ENCODE measurements around the gene HNRNPC.
A peak's percentile ranks its signal among the peaks of the same experiment; 100 is the strongest.
"Not testable (repeated sequence)": the region's sequence is repeated elsewhere in the genome, so short reads cannot be mapped to it uniquely, and the experiment has no call there.

HNRNPC gene

DNA sequence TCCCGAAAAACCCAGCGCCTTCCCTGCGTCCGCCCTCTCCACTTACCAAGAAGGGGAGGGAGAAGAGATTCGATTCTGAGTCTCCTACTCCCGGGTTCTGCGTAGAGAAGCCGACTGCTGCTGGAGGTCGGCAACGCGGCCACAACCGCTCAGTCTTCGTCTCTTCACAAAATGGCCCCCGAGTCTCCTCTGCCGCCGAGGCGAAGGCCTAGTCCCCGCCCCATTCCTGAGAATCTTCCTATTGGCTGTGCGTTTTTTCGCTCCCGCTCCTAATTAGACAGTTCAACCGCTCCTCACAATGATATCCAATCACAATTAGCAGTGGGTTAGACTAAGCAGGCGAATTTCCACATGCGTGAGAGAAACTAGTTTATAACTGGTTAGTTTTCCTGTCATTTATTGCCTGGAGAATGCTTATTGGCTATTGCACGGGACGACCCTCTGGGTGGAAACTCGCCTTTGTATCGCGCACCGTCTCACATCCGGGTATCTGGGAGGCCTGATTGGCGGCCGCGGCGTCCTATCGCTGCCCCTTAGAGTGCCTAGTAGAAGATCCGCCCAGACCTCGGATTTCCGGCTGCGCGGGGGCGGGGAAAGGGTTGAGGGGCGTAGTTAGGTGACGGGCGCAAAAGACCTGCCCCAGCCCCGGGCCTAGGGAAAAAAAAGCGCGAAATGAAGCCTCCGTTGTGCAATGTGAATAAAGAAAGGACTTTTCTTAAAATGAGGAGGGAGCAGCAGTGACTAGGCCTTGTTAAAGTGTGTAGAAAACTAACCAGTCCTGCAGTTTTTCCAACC lies at the start of gene HNRNPC:
Gene HNRNPC (minus strand): TSS at position 191 of the 795 bp plus-strand sequence. CDS start 35,249 bp downstream, outside the sequence.
- peak; percentile 100 for DNase-seq

DNA sequence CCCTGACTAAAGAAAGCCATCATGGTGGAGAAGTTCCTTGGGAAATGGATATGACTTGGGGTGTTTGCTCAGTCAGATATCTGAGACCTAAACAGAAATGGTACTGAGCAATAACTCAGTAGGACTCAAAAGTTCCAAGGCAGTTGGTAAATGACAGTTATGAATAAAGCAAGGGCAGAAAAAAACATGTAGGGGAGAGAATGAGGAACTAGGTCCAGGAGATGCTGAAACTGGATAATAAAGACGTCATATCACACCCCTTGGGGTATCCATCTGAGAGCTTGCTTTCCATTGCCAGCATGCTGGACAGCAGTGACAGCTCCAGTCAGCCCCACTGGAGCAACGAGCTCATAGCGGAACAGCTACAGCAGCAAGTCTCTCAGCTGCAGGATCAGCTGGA lies 48.2 kb upstream of the HNRNPC start:
- no peak for DNase-seq

DNA sequence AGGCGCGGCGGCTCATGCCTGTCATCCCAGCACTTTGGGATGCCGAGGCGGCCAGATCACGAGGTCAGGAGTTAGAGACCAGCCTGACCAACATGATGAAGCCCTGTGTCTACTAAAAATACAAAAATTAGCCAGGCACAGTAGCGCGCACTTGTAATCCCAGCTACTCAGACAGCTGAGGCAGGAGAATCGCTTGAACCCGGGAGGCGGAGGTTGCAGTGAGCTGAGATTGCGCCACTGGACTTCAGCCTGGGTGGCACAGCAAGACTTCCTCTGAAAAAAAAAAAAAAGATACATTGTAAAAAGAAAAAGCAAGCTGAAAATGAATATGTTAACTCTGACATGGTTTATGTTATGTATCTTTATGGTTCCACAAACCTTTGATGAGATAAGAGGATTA lies 44.3 kb upstream of the HNRNPC start:
- DNase-seq, result no peak

DNA sequence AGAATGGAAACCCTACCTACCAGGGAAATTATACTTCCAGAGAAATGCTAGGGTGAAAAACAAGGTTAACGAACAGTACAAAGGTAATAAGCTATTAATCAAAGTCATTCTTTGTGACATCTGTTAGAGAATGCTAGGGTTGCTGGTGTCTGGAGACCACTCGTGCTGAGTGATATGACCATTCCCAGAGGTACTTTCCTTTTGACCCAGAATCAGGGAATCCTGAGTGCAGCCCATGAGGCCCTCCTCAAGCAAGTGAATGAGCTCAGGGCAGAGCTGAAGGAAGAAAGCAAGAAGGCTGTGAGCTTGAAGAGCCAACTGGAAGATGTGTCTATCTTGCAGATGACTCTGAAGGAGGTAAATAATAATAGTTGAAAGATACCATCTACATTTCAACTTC lies 42.4 kb upstream of the HNRNPC start:
- no peak for DNase-seq

DNA sequence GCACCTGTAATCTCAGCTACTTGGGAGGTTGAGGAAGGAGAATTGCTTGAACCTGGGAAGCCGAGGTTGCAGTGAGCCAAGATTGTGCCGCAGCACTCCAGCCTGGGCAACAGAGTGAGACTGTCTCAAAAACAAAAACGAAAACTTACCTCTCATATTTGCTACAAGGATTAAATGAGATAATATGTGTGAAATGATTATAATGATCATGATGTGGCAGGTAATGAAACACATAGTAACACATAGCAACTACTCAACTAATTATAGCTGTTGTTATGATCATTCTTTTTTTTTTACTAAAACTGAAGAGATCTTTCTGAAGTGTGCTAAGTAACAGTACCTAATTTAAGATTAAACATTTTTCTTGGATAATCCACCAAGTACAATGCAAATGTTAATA lies 40.7 kb upstream of the HNRNPC start:
- no peak for DNase-seq

GRCh38 chr14:21309238-21309636 lies 40.0 kb upstream of the HNRNPC start:
- no peak for DNase-seq

- peak; percentile 65 for DNase-seq
Observed at GRCh38 chr14:21308479-21309237, 39.4 kb upstream of the HNRNPC start.

GRCh38 chr14:21308132-21308478 lies 38.9 kb upstream of the HNRNPC start:
- no peak for DNase-seq

DNA sequence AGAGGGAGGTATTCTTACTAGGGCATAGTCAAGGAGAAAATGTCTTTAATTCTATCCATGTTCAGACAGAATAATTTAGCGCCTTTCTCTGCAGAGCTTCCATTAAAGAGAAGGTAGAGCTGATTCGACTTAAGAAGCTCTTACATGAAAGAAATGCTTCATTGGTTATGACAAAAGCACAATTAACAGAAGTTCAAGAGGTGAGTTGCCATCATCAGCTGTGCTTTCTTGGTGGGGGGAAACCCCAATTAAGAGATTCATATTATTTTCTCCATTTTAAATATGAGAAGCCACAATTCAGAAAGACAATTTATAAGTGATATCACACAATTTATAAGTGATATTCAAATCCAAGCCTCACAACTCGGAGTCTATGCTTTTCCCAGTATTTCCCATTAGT lies 38.4 kb upstream of the HNRNPC start:
- no peak for DNase-seq

DNA sequence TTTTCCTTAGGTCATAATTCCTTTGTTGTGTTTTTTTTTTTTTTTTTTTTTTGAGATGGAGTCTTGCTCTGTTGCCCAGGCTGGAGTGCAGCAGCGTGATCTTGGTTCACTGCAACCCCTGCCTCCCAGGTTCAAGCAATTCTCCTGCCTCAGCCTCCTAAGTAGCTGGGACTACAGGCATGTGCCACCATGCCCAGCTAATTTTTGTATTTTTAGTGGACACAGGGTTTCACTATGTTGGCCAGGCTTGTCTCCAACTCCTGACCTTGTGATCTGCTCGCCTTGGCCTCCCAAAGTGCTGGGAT lies 33.5 kb upstream of the HNRNPC start:
- not testable (repeated sequence) for DNase-seq

DNA sequence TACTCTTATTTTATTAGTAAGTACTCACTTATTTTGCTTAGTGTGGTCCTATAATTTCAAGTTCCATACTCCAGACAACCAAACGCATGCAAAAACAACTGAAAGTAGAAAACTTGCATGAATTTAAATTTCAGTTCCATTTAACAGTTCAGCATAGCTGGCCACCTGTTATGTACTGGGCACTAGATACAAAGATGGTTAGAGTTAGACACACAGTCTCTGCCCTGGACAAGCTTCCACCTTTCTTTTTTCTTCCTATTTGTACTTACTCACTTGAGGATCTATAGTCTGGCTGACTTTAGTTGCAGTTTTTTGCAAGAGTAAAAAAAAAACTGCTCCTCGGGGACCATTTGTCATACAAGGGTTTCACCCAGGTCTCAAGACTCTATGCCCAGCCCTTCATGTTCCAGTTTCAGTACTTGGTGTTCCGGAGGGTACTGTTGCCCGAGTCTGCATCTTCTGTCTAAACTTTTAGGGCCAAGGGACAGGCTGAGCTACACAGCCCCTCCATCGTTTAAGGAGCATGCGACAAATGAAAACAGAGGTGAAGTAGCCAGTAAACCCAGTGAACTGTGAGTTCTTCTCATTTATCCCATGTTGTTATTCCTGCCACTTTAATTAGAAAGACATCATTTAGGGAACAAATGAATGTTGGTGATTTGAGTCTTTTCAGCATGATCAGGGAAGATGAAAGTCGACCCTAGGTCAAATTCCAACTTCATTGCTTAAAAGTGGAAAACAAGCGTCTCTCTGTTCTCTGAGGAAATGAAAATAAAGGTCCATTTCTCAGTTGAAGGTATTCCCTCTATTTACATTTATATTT lies 33.0 kb upstream of the HNRNPC start:
- DNase-seq, result no peak

- DNase-seq, result peak; percentile 8
Observed at GRCh38 chr14:21300892-21301291, 31.6 kb upstream of the HNRNPC start.

- DNase-seq, result no peak
Observed at GRCh38 chr14:21299562-21300130, 30.4 kb upstream of the HNRNPC start.

DNA sequence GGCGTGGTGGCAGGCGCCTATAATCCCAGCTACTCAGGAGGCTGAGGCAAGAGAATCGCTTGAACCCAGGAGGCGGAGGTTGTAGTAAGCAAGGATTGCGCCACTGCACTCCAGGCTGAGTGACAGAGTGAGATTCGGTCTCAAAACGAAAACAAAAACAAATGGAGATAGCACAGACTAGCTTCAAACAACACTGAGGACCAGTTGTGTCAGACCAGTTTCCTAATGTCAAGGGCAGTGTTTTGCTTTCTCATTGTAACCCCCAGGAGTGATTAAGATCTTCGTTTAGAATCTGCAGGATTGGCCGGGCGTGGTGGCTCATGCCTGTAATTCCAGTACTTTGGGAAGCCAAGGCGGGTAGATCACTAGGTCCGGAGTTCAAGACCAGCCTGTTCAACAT lies 29.1 kb upstream of the HNRNPC start:
- DNase-seq, result no peak

- not testable (repeated sequence) for DNase-seq
Observed at GRCh38 chr14:21294026-21294425, 24.8 kb upstream of the HNRNPC start.

DNA sequence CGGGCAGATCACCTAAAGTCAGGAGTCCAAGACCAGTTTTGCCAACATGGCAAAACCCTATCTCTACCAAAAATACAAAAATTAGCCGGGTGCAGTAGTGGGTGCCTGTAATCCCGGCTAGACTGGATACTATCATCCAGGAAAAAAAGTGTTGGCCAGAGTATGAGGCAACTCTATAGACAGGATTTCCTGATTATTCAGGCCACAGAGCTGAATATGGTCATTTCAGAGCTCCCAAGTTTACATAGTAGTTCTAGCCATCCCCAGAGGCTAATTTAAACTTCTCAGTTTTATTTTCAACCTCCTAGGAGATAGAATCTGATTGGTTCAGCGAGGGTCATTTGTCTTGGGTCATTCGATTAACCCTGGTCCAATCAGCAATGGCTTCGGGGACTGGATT lies 17.9 kb upstream of the HNRNPC start:
- DNase-seq, result no peak

DNA sequence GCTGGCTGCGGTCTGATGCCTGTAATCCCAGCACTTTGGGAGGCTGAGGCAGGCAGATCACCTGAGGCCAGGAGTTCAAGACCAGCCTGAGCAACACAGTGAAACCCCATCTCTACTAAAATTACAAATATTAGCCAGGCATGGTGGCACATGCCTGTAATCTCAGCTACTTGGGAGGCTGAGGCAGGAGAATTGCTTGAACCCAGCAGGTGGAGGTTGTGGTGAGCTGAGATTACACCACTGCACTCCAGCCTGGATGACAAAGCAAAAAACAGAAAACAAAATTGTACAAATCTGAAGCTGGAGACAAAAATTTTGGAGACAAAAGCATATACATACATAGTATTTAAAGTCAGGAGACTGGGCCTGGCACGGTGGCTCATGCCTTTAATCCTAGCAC lies 17.3 kb upstream of the HNRNPC start:
- DNase-seq, result not testable (repeated sequence)

DNA sequence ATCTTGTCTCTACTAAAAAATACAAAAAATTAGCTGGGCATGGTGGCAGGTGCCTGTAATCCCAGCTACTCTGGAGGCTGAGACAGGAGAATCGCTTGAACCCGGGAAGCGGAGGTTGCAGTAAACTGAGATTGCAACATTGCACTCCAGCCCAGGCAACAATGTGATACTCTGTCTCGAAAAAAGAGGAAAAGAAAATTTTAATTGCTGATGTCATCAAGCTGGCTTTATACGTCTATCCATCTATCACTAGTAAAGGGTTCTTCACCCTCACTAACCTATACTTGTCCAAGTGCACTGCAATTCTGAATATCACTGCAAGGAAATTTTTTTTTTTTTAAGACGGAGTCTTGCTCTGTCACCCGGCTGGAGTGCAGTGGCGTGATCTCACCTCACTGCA lies 12.7 kb upstream of the HNRNPC start:
- not testable (repeated sequence) for DNase-seq

DNA sequence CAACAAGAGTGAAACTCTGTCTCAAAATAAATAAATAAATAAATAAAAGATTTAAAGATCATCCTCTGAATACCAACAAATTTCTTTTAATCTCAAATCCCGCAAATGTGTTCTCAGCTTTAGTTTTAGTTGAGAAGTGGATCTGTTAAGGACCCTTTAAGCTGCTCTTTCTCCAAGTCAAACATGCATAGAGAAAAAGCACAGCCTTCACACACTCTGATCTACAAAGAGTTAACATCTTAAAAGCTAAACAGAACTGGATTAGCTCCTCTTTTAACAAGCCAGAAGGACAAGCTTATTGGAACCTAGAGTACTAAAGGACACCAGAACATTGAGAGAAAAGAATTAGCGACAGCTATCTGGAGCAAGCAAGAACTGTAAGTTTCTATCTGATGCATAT lies 10.5 kb upstream of the HNRNPC start, which contains the start of gene RPGRIP1:
Gene RPGRIP1 (plus strand): TSS at position 301 of the 400 bp plus-strand sequence. CDS start 7,894 bp downstream, outside the sequence.
- no peak for DNase-seq

GRCh38 chr14:21278632-21279031 lies 9.4 kb upstream of the HNRNPC start:
- DNase-seq, result no peak

DNA sequence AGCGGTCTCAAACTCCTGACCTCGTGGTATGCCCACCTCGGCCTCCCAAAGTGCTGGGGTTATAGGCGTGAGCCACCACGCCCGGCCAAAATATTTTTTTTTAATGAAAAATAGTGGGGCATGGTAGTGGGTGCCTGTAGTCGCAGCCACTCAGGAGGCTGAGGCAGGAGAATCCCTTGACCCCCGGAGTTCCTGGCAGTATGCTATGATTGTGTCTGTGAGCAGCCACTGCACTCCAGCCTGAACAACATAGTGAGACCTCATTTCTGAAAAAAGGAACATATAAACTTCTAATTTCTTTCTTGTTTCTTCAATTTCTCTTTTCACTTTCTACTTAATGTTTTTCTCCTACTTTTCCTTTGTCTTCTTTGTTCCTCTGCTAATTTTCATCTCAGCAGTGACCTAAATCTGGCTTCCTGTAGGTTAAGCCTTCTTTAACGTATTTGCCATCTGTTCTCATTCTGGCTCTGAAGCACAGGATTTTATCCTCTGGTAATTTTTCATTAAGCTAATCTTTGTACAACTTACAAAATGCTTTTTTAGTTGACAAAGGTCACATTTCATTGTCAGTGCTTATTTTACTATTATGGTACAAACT lies 6.1 kb upstream of the HNRNPC start:
- DNase-seq, result no peak

- not testable (repeated sequence) for DNase-seq
Observed at GRCh38 chr14:21272661-21273060, 3.4 kb upstream of the HNRNPC start.
